GM12878 (cell line): ENCODE results near the gene PPP1R14D. TPM values are rescaled to one million over a fixed set of nuclear protein-coding genes. Genes with fewer than 3 reads are reported as not detected.

ENCODE experiments used
- ATAC-seq: fragments of 200-7000 bp; cut with Tn5 transposase; 3 replicates; pipeline ENCODE4 v1.9.1; 2020; ENCODE audit warnings: mild to moderate bottlenecking, moderate library complexity
- BruUV-seq: library from RNA; stranded (reverse); fragments of 400-500 nt; replicated peaks from 2 replicates; lab custom pipeline; 2021; lab: Mats Ljungman, UMichigan
- CTCF ChIA-PET: fragments of 300-600 bp; sonication (Branson Sonifier 250); formaldehyde crosslinking; extraction: SDS; loops from one replicate; lab custom pipeline; 2021; ENCODE audit warnings: inconsistent platforms; lab: Yijun Ruan, JAX
- POLR2A ChIA-PET: fragments of 350-600 bp; formaldehyde crosslinking; extraction: SDS; loops from one replicate; lab custom pipeline; 2021; ENCODE audit warnings: inconsistent platforms; lab: Charles Lee
- RAD21 ChIA-PET: fragments of 300-600 bp; sonication (Branson Sonifier 250); formaldehyde crosslinking; loops from one replicate; lab custom pipeline; 2023; ENCODE audit warnings: antibody characterized with exemption; ENCODE audit not compliant: unreplicated experiment; lab: Charles Lee
- SMC1A ChIA-PET: fragments of 300-600 bp; sonication (Branson Sonifier 250); formaldehyde crosslinking; loops from one replicate; lab custom pipeline; 2023; ENCODE audit not compliant: unreplicated experiment, uncharacterized antibody; lab: Charles Lee
- DNase-seq: peaks from one replicate; pipeline ENCODE4 v3.0.0-alpha.2; 2011; ENCODE audit warnings: low read depth, low spot score
- FAIRE-seq: peaks from 3 replicates; lab custom pipeline; 2011; peaks lifted over from hg19 to GRCh38; lab: Jason Lieb, UNC
- H2AFZ ChIP-seq: 2 replicates; pipeline ENCODE4 v1.6.0; 2011; ENCODE audit warnings: low read depth, low read length, control low read depth; ENCODE audit not compliant: control insufficient read depth
- H3K27ac ChIP-seq: 2 replicates; pipeline ENCODE4 v1.5.1; 2011; ENCODE audit warnings: control low read depth; ENCODE audit not compliant: control insufficient read depth, insufficient read depth
- H3K27me3 ChIP-seq, 2 experiments: replicated peaks in 1 of 2; 2 replicates each; pipeline versions ENCODE4 v1.6.0 to v1.6.1; 2011; ENCODE audit warnings: low read length in 1 of 2; ENCODE audit not compliant: control insufficient read depth in 2 of 2, insufficient read depth in 2 of 2
- H3K36me3 ChIP-seq, 2 experiments: 2 replicates each; pipeline ENCODE4 v1.5.1; 2011; ENCODE audit warnings: low read length in 1 of 2; ENCODE audit not compliant: control insufficient read depth in 2 of 2, insufficient read depth in 2 of 2
- H3K4me1 ChIP-seq: 2 replicates; pipeline ENCODE4 v1.6.1; 2011; ENCODE audit warnings: mild to moderate bottlenecking, low read length, moderate library complexity, mixed read lengths; ENCODE audit not compliant: control insufficient read depth, insufficient read depth
- H3K4me2 ChIP-seq: 2 replicates; pipeline ENCODE4 v1.6.0; 2011; ENCODE audit warnings: control low read depth; ENCODE audit not compliant: control insufficient read depth, insufficient read depth
- H3K4me3 ChIP-seq: fragments of 200-600 bp; sonication (generic); 2 replicates; pipeline ENCODE4 v1.5.1; 2016
- H3K79me2 ChIP-seq: 2 replicates; pipeline ENCODE4 v1.6.0; 2011; ENCODE audit warnings: low read length; ENCODE audit not compliant: control insufficient read depth, insufficient read depth
- H3K9ac ChIP-seq: 2 replicates; pipeline ENCODE4 v1.8.0; 2011; ENCODE audit warnings: low read length, control low read depth, mixed read lengths; ENCODE audit not compliant: control insufficient read depth, insufficient read depth
- H3K9me3 ChIP-seq: replicated peaks from 3 replicates; pipeline ENCODE4 v1.5.1; 2011; ENCODE audit warnings: mild to moderate bottlenecking, low read length; ENCODE audit not compliant: control insufficient read depth, insufficient read depth
- H4K20me1 ChIP-seq: 2 replicates; pipeline ENCODE4 v1.6.0; 2011; ENCODE audit not compliant: control insufficient read depth, insufficient read depth
- FOXK2 ChIP-seq: fragments of 450-650 bp; IDR thresholded peaks from 2 replicates; pipeline ENCODE4 v1.6.1; 2017; ENCODE audit warnings: mild to moderate bottlenecking, moderate library complexity
- MEF2A ChIP-seq: IDR thresholded peaks from 2 replicates; pipeline ENCODE4 v1.6.1; 2011; ENCODE audit warnings: low read depth, mild to moderate bottlenecking, low read length, moderate library complexity; ENCODE audit not compliant: insufficient read depth
- MTA3 ChIP-seq: IDR thresholded peaks from 2 replicates; pipeline ENCODE4 v1.6.1; 2012; ENCODE audit warnings: low read length, inconsistent platforms, borderline replicate concordance
- NR2C2 ChIP-seq: IDR thresholded peaks from 2 replicates; pipeline ENCODE4 v1.6.1; 2011; ENCODE audit warnings: borderline replicate concordance, low read depth; ENCODE audit not compliant: control insufficient read depth, insufficient read length
- RCOR1 ChIP-seq: conservative IDR thresholded peaks from 2 replicates; pipeline ENCODE4 v1.6.1; 2012; ENCODE audit warnings: low read depth, low read length, improper control_type of control experiment
- SMARCA5 ChIP-seq: fragments of 450-650 bp; IDR thresholded peaks from 2 replicates; pipeline ENCODE4 v1.6.1; 2017; ENCODE audit warnings: mild to moderate bottlenecking
- SRF ChIP-seq, 2 experiments: IDR thresholded peaks; 2 replicates each; pipeline ENCODE4 v1.6.1; 2011; ENCODE audit warnings: low read depth in 2 of 2, low read length in 2 of 2, mild to moderate bottlenecking in 1 of 2, moderate library complexity in 1 of 2
- STAT3 ChIP-seq: IDR thresholded peaks from 2 replicates; pipeline ENCODE4 v1.6.1; 2011; ENCODE audit warnings: low read depth, low read length, improper control_type of control experiment
- WGBS: methylation state at CpG from one replicate; pipeline ENCODE4 v1.1.6; 2016; ENCODE audit warnings: low lambda C conversion rate; ENCODE audit not compliant: insufficient replicate concordance, insufficient coverage; ENCODE audit errors: missing lambda C conversion rate; 5-methylcytosine and 5-hydroxymethylcytosine counted together
- in situ Hi-C: fragments of 300-500 bp; cut with MboI; formaldehyde crosslinking; loops from 9 replicates; pipeline ENCODE4 v1.14.3; 2018; ENCODE audit warnings: mixed read lengths
- intact Hi-C: fragments of 100-400 bp; cut with micrococcal nuclease; formaldehyde crosslinking; loops from one replicate; pipeline ENCODE4 v1.14.2; 2022; ENCODE audit not compliant: unreplicated experiment
- polyA plus RNA-seq, 11 experiments: library from polyadenylated mRNA; depleted of rRNA in 4 of 11; unstranded in 6 of 11; stranded (reverse) in 5 of 11; fragments of >200 nt; fragmentation: Nextera tagmentation in 4 of 11; fragmentation: Illumina TruSeq in 1 of 11; extraction: Ambion mirVana in 4 of 11; extraction: Trizol in 1 of 11; gene quantifications; 1 replicate in 1 of 11; 2 replicates in 10 of 11; pipeline versions ENCODE4 v1.2.1 to v1.2.3, GENCODE V29; 2011 to 2016; ENCODE audit warnings: inconsistent platforms in 2 of 11, missing spikeins in 2 of 11, low read depth in 1 of 11
- total RNA-seq, 4 experiments: library from RNA; depleted of rRNA in 3 of 4; stranded (reverse); fragments of >200 nt in 3 of 4; fragmentation: Illumina TruSeq in 1 of 4; extraction: Trizol in 1 of 4; gene quantifications; 2 replicates each; pipeline versions ENCODE4 v1.2.1 to v1.2.3, GENCODE V29; 2013 to 2021
- TF ChIP-seq, protein P1 (sequence below): fragments of 450-650 bp; formaldehyde crosslinking; IDR thresholded peaks from 2 replicates; pipeline ENCODE4 v1.4.0; 2022; ENCODE audit warnings: mild to moderate bottlenecking, moderate library complexity
- TF ChIP-seq, protein P2 (sequence below): fragments of 150-350 bp; IDR thresholded peaks from 2 replicates; pipeline ENCODE4 v1.6.1; 2014; ENCODE audit warnings: mild to moderate bottlenecking, low read depth, low read length

PPP1R14D gene
- total and polyA plus RNA-seq, 10 of the 15 experiments (the other 5 are each of a cell fraction or from before 2014, with no cell fraction given) = 0.10 TPM; not detected in 9

DNA sequence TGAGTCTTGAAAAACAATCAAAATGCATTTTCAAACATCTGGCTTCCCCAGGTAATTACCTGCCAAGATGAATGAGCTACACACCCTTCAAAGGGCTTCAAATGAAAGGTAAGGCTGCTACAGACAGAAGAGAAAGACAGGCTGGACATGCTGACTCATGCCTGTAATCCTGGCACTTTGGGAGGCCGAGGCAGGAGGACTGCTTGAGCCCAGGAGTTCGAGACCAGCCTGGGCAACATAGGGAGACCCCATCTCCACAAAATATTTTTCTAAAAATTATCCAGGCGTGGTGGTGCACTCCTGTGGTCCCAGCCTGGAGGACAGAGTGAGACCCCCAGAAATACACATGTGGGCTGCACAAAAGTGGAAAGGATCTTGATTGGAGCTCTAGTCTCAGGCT lies 36.1 kb downstream of the PPP1R14D start:
- no peak overlapping the region for H3K4me2 ChIP-seq
- H3K4me1 ChIP-seq = peaks cover 7% of the 10 kb centered on the region
- 81% methylated on average over 3 of the region's 3 CpGs for WGBS
- H3K36me3 ChIP-seq = no peaks in the 10 kb centered on the region; a peak in 1 of 4 replicates
- no peak for DNase-seq
- H3K9me3 ChIP-seq = no peaks in the 10 kb centered on the region
- no peak for FAIRE-seq
- no TSS peak for BruUV-seq
- in situ Hi-C loops = no loop called here
- no peaks in the 10 kb centered on the region for H4K20me1 ChIP-seq
- POLR2A ChIA-PET = interaction anchor here (1.0 to 1.6 kb wide), 2 partner anchors 11 to 14 kb away, joined by 3 to 4 read pairs; partner anchors contain the start of genes DNAJC17 and ZFYVE19
- no peak overlapping the region for H2AFZ ChIP-seq
- no peak overlapping the region for H3K4me3 ChIP-seq
- CTCF ChIA-PET = interaction anchor here (0.7 to 1.4 kb wide), 5 partner anchors 10 to 393 kb away, joined by 3 read pairs; partner anchors contain the start of genes DNAJC17 and ZFYVE19
- intact Hi-C loops = no loop called here
- RAD21 ChIA-PET = interaction anchor here (0.7 kb wide), 1 partner anchor 315 kb away, joined by 3 read pairs; no protein-coding TSS in a partner anchor
- no peak overlapping the region for H3K27ac ChIP-seq
- no peak for ATAC-seq
- no peak overlapping the region for H3K9ac ChIP-seq
- SMC1A ChIA-PET = interaction anchor here (0.9 kb wide), 1 partner anchor 10 kb away, joined by 4 read pairs; no protein-coding TSS in a partner anchor
- no peaks in the 10 kb centered on the region for H3K27me3 ChIP-seq
- H3K79me2 ChIP-seq = peaks cover 3% of the 10 kb centered on the region
- TF ChIP-seq MEF2A (no peak), FOXK2 (no peak), SRF (IDR thresholded peaks at IDR 0.05; ENCODE audit: low read depth in 2 of 2, low read length in 2 of 2) (no peak), STAT3 (no peak), NR2C2 (no peak), MTA3 (no peak), RCOR1 (no peak), SMARCA5 (no peak)
- TF ChIP-seq, protein P1, sequence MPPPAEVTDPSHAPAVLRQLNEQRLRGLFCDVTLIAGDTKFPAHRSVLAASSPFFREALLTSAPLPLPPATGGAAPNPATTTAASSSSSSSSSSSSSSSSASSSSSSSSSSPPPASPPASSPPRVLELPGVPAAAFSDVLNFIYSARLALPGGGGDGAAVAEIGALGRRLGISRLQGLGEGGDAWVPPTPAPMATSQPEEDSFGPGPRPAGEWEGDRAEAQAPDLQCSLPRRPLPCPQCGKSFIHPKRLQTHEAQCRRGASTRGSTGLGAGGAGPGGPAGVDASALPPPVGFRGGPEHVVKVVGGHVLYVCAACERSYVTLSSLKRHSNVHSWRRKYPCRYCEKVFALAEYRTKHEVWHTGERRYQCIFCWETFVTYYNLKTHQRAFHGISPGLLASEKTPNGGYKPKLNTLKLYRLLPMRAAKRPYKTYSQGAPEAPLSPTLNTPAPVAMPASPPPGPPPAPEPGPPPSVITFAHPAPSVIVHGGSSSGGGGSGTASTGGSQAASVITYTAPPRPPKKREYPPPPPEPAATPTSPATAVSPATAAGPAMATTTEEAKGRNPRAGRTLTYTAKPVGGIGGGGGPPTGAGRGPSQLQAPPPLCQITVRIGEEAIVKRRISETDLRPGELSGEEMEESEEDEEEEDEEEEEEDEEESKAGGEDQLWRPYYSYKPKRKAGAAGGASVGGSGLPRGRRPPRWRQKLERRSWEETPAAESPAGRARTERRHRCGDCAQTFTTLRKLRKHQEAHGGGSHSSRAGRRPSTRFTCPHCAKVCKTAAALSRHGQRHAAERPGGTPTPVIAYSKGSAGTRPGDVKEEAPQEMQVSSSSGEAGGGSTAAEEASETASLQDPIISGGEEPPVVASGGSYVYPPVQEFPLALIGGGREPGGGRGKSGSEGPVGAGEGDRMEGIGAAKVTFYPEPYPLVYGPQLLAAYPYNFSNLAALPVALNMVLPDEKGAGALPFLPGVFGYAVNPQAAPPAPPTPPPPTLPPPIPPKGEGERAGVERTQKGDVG (CRISPR knock-in tag) = no peak
- TF ChIP-seq, protein P2, sequence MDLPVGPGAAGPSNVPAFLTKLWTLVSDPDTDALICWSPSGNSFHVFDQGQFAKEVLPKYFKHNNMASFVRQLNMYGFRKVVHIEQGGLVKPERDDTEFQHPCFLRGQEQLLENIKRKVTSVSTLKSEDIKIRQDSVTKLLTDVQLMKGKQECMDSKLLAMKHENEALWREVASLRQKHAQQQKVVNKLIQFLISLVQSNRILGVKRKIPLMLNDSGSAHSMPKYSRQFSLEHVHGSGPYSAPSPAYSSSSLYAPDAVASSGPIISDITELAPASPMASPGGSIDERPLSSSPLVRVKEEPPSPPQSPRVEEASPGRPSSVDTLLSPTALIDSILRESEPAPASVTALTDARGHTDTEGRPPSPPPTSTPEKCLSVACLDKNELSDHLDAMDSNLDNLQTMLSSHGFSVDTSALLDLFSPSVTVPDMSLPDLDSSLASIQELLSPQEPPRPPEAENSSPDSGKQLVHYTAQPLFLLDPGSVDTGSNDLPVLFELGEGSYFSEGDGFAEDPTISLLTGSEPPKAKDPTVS = no peak
